GM18867 (cell line): Measurements from ENCODE around the gene AQP12B.
"Not testable (repeated sequence)": the region's sequence is repeated elsewhere in the genome, so short reads cannot be mapped to it uniquely, and the experiment has no call there.

Source experiments
- ATAC-seq: cut with Tn5 transposase; IDR thresholded peaks from one replicate; pipeline ENCODE4 v1.9.1; 2021; ENCODE audit warnings: mild to moderate bottlenecking, moderate library complexity; ENCODE audit not compliant: unreplicated experiment

The AQP12B gene

DNA sequence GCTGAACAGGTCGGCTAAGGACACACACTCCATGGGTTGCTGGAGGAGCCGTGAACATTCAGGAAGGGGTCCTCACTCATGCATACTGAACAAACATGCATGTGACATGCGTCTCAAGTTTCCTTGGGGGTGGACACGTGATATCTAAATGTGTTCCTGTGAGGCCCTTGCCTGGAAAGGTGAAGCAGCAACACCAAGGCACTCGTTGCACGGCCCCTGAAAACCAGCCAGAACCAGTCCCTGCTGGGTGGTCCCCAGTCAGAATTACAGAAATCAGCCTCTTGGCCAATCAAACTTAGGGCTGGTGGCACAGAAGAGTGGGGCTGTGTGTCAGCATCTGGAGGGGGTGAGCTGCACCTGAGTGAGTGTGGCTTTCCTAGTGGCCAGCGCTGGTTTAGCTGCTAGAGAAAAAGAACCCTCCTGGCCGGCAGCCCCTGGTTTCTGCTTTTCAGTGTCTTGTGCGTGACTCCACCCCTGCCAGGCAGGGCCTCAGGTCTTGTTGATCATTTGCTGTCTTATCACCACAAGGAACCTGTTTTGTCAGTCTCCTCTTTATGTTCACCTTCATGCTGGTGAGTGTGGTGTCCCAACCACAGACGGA, 3.2 kb upstream of the AQP12B start:
- ATAC-seq, result no peak

DNA sequence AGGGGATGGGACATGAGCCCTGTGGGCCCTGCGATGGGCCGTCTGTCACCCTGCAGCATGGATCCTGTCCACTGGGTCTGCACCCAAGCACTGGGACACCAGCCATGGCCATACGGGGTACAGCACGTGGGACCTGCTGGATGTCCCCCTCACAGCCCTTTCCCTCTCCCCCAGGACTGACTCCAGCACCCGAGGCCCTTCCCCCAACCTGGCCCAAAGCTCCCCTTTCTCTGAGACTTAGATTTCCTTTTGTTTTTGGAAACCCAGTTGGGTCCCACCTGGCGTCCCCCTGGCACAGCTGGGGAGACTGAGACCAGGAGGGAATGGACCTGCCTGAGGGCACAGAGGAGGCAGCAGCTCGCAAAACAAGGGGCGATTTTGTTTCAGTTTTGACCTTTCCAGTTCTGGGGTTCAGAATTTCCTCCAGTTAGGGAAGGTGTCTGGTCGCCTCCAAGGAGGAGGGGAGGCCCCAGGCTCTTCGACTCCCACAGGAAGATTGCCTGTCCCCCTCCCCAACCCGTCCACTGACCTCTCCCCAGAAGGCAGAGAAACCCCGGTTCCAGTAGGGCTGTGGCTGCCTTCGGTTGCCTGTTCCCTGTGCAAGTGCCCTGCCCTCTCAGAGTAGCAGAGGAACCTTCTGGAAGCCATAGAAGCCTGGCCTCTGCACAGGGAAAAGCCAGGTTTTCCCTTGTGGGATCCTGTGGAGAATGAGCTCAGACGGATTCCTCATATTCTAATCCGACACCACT, 1.5 kb upstream of the AQP12B start:
- not testable (repeated sequence) for ATAC-seq

DNA sequence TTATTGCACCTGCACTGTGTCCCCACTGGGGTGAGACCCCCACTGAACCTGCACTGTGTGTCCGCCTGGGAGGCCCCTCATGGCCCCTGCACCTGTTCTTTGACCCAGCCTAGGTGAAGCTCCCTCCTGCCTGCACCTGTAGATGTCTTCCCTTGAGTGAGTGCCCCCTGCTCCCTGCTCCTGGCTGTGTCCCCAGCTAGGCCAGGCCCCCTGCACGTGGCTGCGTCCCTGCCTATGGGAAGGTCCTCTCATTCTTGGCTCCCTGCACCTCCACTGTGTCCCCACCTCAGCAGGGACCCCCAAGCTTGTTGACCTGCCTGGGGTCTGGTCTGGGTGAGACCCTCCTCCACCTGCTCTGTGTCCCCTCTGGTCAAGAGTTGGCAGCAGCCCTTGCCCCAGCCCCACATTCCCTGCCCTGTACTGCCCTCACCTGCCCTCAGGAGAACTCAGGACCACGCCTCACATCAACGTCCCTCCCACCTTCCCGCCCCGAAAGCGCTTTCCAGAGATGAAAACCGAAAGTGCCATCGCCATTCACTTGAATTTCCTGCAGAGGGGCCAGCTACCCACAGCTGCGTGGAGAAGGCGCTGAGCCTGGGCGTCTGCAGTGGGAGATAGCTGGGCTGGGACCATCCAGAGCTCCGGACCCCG, 769 bp upstream of the AQP12B start:
- not testable (repeated sequence) for ATAC-seq

DNA sequence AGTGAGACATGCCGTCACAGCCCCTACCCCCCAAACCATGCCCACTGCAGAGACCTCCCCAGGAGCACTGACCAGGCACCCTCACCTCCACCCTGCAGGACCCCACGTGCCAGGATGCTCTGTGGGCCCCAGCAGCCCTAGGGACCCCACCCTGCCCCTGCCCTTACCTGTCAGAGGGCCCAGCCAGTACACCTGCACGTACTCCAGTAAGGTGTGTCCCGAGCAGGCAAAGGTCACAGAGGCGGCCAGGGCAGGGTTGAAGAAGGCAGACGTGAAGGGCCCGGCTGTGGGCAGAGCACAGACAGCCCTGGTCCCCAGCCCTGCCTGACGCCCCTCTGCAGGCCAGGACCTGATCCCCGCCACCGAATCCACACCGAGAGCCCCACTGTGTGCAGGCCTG, 2.5 kb downstream of the AQP12B start:
- not testable (repeated sequence) for ATAC-seq

DNA sequence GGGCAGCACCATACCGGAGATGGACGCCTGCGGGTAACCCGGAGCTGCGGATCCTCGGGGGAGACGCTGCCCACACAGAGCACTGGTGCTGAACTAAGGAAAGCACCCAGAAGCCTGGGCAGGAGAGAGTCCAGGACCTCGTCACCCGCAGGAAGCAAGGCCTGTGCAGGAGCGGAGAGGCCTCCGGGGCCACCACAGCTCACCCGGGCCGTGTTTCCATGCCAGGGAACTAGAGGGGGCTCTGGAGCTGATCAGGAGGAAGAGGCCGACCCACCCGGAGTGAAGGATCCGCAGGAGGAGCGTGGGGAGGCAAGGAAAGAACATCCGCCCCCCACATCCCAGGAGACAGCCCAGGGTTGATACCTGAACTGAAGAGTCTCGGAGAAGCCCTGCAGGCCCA, 3.8 kb downstream of the AQP12B start:
- not testable (repeated sequence) for ATAC-seq

DNA sequence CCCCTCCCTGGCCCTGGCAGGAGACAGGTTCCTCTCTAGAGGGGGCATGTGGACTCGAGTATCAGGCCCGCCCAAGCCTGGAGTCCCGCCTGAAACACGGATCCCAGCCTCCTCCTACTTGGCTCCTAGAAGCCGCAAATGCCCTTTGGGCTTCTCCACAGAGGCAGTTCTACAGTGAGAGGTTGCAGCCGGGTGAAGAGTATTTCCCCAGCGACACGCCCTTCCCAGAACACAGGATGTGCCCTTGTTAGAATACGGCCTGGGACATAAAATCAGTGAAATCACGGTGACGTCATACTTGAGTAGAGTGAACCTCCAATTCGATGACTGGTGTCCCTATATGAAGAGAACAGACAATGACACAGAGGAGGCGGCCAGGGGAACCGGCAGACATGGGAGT, 4.6 kb downstream of the AQP12B start:
- not testable (repeated sequence) for ATAC-seq

DNA sequence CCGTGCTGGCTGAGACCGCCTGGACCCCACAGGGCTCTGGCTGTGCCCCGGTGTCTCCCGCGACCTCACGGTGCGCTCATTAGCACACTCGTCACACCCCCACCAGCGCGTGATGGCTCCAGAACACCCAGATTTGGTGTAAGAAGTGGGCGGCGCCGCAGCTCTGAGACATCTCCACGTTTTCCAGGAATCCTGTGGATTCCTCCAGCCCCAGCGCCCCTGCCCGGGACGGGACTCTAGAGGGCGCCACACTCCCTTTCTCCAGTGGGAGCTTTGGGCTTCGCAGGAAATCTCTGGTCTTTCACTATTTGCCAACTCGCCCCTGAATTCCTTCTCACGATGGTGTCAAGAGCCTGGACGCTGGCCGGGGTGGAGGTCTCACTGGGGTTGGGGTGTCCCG, 7.3 kb downstream of the AQP12B start:
- not testable (repeated sequence) for ATAC-seq

DNA sequence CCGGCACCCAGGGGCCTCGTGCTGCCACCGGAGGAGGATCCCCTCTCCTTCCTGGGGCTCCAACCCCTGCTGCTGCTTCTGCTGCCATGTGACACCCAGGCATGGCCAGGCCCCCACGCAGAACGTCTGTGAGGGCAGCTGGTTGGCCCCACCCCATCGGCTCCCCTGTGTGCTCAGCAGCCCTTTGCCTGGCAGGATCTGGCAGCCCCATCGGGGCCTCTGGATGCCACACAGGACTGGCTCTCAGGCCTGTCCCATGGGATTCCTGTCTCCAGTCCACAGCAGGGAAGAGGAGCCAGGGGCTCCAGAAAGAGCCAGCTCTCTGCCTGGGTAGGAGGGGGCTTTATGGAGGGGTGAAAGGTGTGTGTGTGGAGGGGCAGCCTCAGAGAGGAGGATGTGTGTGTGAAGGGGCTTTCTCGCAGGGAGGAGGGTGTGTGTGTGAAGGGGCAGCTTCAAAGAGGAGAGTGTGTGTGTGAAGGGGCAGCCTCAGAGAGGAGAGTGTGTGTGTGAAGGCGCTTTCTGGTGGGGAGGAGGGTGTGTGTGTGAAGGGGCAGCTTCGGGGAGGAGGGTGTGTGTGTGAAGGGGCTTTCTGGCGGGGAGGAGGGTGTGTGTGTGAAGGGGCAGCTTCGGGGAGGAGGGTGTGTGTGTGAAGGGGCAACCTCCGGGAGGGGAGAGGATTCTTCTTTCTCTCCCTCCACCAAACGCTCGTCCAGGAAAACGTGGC, 8.1 kb downstream of the AQP12B start:
- ATAC-seq, result not testable (repeated sequence)

DNA sequence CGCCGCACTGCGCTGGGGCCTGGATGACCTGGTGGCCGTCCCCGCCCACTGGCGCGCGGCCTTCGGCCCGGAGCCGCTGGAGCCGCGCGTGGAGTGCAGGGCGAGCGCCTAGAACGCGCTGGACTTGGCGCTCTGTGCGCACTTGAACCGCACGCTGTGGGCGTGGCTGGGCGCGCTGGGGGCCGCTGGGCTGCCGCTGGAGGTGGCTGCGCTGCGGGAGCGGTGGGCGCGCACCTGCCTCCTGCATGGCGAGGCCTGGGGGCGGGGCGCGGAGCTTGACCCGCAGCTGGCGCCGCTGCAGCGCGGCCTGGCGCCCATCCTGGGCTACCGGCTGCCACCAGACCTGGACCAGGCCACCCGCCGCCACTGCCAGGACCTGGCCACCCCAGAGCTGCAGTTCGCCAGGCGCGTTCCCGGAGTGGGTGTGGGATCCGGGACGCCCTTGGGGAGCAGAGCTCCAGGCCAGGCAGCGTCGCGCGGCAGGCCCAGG, 9.9 kb downstream of the AQP12B start:
- ATAC-seq, result no peak

DNA sequence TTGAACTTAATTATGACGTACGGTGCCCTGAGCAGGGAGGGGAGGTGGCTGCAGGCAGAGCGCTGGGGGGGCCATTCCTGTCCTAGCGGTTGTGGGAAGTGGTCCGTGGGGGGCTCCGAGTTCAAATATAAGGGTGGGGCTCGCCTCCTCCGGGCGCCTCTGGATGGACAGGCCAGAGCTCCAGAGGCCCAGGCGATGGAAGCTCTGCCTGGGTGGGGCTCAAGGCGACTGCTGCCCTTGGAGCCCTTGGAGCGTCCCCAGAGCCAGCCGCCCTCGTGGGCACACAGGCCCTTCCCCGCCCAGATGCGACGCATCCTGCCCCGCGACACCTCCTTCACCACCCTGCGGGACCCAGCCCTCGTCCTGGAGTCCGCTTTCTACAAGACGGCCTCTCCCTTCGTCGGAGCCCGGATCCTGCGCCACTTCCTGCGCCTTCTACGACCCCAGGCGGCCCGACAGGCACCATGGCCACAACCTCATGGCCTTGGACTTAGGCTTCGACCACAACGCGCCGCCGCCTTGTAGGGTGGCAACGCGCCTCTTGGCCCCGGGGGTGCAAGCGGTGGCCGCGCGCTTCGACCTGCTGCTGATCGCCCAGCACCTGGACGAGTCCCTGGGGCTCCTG, 10.5 kb downstream of the AQP12B start:
- no peak for ATAC-seq

DNA sequence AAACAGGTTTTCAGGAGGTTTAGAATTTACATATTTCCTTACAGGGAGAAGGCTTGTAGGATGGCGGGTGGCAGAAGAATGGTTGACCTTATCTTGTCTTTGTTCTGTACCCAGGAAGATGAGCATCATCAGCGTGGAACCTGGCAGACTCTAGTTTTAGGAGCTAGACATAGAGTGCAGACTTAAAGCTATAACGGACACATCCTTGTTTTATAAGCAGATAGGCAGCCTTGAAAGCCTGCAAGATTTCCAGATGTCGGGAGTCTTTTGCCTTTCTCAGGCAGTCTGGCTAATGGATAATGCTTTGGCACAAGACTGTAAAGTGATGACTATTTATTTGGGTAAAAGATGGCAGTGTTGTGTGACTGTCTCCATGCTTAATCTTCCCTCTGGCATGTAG, 11.7 kb downstream of the AQP12B start:
- ATAC-seq, result no peak

DNA sequence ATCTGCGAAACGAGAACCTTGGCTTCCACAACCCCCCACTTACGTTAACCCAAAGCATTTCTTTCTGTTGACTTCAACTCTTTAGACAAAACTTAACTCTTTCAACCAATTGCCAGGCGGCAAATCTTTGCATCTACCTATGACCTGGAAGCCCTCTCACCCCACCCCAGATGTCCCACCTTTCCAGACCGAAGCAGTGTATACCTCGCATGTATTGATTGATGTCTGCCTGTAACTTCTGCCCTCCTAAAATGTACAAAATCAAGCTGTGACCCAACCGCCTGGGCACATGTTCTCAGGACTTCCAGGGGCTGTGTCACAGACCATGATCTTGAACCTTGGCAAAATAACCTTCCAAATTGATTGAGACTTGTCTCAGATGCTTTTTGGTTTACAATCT, 12.3 kb downstream of the AQP12B start:
- no peak for ATAC-seq

DNA sequence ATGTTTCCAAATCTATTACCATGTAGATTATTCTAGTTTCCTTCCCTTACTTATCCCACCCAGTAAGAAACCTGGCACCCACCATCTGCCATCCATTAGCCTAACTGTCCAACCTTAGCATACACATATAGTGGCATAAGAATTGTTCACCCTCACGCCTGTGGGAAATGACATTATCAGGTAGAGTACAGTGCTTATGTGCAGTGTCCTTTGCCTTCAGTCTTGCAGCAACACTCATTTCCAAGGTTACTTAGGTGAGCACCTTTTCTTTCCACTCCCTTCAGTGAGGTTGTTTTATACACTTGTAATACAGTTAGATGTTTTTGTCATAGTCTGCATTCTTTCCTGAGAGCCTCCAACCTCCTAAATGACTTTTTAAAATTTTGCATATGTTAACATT, 18.1 kb downstream of the AQP12B start:
- ATAC-seq, result no peak

DNA sequence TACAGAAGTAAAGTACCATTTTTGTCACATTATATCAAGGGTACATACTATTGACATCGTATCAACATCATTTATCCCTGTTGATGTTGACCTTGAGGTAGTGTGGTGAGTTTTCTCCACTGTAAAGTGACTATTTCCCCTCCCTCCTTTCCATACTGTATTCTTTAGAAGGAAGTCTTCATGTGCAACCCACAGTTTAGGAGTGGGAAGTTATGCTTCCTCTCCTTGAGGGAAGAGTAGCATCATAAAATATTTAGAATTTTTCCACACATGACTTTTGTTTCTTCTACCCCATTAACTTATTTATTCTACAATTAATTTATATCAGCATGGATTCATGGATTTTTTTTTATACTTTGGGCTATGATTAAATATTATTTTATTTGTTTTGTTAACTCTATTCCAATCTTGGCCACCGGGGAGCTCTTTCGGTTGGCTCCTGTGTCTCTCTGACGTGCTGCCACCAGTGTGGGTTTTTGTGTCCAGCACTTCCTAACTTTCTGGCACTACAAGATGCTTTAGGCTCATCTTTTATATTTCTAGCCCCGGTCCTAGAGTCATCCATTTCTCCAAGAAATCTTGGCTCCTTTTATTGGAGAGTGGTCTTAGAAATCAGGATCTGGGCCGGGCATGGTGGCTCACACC, 19.0 kb downstream of the AQP12B start:
- no peak for ATAC-seq

DNA sequence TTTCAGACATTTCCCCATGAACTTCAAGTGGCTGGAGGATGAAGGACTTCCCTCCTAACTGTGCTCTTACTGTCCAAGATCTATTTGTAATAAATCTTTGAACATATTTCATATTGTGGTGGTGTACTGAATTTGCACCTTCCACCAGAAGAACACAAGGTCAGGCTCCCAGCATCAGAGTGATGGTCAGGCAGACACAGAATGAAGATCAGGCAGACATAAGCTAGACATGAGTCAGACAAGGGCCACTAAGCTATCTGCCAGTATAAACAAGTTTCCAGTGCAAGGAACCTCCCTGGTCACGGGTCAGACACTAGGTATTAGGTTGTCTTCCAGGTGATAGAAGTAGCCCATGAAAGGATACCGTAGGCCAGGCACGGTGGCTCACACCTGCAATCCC, 20.0 kb downstream of the AQP12B start:
- no peak for ATAC-seq

DNA sequence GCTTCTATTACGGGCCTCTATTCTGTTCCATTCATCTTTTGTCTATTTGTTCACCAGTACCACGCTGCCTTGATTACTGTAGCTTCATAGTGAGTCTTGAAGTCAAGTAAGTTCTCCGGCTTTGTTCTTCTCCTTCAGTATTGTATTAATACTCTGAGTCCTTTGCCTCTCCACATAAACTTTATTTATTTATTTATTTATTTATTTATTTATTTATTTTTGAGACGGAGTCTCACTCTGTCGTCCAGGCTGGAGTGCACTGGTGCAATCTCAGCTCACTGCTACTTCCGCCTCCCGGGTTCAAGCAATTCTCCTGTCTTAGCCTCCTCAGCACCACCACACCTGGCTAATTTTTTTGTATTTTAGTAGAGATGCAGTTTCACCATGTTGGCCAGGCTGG, 22.8 kb downstream of the AQP12B start:
- ATAC-seq, result not testable (repeated sequence)

DNA sequence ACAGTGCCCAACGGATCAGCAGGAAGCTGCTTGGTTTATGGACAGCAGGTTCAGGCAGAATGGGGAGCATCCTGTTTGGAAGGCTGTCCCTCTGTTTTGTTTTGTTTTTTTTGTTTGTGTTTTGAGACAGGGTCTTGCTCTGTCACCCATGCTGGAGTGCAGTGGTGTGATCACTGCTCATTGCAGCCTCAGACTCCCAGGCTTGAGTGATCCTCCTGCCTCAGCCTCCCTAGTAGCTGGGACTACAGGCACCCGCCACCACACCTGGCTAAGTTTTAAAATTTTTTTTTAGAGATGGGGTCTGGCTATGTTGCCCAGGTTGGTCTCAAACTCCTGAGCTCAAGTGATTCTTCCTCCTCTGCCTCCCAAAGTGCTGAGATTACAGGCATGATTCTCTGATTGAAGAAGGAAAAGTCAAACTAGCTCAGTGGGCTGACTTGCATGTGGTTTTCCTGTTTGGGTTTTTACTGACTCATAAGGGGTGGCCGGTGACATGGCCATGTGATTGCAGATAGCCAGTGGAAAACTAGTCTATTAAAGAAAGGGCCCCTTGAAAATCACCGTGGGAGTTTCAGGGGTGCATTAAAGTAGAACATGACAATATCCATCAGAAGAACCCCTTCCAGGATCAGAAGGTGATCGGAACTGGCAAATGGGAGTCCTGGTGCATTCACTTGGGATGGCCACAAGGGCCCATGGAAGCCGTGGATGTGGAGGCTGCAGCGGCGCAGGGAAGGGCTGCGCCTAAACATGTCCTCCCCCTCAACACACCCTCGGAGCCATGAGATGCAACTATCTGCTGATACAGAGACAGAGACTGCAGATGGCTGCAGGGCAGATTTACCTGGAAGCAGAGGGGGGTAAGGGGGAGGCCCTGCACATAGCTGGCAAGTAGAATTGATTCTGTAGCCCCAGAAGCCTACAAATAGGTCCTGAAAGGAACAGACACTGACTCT, 26.5 kb downstream of the AQP12B start:
- ATAC-seq, result no peak

DNA sequence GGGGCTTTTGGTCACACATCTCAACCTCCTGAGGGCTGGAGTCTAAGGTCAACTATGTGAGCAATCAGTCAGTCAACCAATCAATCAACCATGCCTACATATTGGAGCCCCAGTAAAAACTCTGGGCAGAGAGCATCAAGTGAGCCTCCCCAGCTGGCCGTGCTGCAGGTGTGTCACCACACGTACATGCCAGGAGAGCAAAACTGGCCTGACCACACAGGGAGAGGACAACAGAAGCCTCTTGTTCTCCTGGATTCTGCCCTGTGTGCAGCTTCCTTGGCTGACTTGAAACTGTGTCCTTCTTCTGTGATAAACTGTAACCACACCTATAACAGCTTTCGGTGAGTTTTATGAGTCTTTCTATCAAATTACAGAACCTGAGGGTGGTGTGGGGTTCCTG, 31.5 kb downstream of the AQP12B start:
- ATAC-seq, result no peak

DNA sequence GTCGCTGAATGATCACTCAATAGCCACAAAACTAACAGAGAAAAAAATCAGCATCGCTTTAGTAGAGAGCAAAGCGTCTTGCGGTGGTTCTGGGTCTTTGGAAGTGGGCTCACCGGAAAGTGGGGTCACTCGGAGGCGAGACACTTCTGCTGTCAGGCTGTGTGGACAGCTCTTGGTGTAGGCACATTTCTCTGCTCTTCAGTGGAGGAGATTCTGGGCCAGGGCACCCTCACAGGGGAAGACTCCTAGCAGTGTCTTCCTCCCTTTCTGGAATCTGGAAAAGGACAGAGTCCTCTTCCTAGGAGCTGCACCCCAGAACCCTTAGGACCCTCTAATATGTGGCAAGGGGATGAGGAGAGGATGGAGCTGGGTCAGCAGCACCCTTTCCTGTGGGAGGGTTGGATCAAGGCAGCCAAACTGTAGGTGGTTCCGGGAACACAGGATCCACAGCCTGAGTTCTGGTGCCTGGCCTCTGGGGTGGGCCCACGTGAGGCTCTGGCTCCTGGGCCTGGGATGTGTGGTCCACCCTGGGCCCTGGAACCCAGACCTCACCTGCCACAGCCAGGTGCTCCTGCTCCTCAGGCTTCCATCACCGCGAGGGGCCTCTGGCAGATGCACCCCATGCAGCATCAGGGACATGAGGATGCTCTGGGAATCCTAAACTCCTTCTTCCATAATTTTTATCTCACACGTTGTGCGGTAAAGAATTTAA, 32.3 kb downstream of the AQP12B start:
- no peak for ATAC-seq
